Activated CD4-positive, alpha-beta T cell treated with anti-CD3 and anti-CD28 coated beads, Interleukin-2, amount 50 U/mL, for 24 hours (primary cell): ENCODE data around the gene SPRED1.
"Not testable (repeated sequence)": the region's sequence is repeated elsewhere in the genome, so short reads cannot be mapped to it uniquely, and the experiment has no call there.

Experiments used
- DNase-seq, 2 donors: peaks; one replicate each; pipeline ENCODE4 v3.0.0-alpha.2; 2020; ENCODE audit warnings: low read depth in 1 of 2, low spot score in 1 of 2

The SPRED1 gene

DNA sequence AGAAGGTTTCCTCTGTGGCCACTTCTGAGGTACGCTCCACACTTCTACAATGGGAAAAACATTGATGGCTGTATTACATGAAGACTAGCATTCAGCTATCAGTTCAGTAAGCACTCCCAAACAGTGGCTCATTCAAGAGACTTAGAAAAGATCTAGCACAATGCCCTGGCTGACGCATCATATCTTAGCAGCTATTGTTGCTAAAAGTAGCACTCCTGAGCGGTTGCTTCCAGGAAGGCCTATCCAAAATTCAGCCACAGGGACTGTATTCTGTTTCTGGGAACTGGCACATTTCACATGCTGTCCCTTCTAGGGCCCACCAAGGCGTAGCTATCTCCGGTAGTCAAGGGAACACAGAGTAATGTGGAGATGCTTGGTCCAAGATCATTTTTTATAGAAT lies 21.2 kb upstream of the SPRED1 start:
- DNase-seq: no peak

DNA sequence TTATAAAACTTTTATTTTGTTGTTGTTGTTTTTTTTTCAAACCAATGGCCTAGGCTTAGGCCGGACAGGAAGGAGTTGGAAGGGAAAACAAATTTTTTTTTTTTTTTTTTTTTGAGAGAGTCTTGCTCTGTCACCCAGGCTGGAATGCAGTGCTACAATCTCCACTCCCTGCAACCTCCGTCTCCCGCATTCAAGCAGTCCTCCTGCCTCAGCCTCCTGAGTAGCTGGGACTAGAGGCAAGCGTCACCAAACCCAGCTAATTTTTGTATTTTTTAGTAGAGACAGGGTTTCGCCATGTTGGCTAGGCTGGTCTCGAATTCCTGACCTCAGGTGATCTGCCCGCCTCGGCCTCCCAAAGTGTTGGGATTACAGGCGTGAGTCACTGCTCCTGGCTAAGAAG lies 15.6 kb upstream of the SPRED1 start:
- not testable (repeated sequence) for DNase-seq

DNA sequence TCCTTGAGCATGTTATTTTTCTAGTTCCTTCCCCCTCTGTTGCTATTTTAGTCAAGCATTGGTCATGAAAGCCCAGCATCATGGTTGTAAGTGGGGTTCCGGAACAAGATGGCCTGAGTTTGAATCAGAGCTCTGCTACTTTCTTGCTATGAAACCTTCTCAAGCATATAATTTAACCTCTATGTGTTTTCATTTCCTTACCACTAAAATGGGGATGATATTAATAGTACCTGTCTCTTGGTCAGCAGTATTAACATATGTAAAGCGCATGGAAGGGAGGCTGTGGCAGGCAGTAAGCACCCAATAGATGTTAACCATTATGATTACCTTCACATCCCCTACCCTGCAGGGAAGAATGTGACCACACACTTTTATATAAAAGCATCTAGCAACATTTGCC lies 14.3 kb upstream of the SPRED1 start:
- no peak for DNase-seq

DNA sequence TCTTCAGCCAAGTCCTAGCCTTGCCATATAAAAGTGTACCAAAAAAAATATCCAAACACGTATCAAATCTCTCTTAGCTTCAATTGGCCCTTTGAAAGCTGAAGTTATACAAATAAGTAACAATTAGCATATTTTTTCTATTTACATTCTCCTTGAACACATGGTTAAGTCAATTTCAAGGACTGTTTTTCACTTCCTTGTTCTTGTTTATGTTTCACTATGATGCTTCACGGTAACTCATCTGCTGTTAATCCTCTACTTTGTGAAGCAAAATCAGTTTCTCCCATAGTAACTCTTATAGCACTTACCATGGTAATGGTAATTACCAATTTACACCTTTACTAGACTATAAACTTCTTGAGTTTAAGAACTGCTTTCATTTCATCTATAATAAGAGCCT lies 10.6 kb upstream of the SPRED1 start:
- DNase-seq: no peak

DNA sequence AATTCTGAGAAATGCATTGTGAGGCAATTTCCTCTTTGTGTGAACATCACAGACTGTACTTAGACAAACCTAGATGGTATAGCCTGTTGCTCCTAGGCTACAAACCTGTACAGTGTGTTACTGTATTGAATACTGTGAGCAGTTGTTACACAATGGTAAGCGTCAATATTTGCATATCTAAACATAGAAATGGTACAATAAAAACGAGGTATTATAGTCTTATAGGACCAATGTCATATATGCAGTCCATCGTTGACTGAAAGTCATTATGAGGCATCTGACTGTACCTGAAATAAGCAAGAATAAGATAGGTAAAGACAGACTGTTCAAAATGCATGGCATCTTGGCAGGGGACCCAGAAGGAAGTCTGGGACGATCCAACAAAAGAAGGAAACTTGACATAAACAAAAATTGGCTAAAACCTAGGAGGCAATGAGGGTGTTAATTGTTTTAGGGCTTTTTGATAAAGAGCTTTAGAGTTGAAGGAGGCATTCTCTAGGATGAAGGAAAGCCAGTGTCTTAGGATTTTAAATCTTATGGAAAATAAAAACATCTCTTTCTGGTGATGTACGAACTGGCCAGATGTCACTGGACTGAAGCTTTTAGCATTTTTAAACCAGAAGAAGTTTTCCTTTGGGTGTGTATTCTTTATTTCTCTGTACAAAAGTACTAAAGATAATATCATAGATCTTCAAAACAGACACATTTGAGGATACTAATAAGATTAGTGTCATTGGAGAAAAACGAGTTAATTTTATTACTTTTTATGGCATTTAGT lies 9.2 kb upstream of the SPRED1 start:
- no peak for DNase-seq

DNA sequence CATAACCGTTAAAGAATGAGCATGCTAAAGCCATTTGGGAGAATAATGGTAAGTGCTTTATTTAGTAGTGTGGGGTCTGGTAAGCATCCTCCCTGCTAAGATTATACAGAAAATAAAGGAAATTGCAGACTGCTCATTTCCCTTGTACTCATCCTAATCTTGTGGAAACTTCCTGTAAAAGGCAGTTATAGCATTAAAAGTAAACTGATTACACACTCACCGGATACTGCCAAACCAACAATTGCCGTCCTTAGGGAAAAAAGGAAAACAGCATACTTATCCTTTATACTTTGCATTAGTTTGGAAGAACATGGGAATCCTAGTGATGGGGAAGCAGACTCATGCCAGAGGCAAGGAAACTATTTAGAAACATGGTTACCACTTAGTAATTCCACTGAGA lies 5.3 kb upstream of the SPRED1 start:
- no peak for DNase-seq

DNA sequence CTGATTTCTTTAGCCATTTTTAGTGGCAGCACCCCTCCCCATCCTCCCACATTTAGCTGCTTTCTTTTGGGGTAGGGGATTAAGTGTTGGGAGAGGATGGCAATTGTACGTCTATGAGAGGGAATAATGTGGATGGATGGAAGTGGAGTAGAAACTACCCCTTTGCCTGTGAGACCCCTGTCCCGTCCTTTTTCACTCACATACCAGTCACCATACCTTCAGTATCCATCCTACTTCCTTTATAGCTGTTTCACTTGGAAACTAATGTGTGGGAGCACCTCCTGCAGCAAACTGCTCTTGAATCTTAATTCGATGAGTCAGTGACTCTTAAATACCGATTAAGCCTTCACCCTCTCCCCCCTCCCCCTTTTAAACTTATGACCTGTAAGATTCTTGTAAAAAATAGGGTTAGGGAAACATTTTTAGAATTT lies 730 bp downstream of the SPRED1 start:
- DNase-seq: peak in 1 of 2 donors; percentile 16

DNA sequence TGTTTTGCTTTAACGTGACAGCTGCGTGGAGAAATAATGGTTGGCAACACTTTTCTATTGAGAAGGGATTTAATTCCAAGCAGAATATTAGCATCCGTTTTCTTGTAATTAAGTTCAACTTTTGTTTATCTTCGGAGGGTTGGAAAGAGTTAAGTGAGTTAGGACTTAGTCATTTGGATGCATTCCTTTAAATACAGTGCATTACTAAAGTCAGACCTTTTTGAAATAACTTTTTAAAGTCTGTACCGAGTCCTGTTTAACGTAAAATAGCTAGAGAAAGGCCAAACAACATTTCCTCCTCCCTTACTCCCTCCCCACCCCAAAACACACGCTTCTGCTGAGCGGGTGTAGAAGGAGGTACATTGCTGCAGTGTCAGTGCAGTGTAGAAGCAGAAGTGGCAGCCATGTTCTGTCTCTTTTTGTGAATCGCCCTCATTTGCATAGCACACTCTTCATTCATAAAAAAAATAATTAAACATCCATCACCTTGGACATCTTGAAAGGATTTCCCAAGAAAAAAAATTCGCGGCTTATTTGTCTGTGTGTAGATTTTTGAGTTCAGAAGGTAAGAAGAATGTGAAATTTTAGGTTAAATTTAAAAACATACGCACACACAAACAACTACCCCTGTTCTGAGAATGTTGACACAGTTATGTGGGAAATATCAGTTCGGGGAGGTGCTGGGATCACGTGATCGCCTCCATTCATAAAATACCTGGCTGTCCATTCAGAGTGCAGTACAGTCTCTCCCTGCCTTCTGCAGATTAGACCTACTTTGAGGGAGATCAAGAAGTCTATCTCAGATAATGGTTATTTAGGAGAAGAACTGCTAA lies 1.6 kb downstream of the SPRED1 start:
- peak in 1 of 2 donors; percentile 4 for DNase-seq

DNA sequence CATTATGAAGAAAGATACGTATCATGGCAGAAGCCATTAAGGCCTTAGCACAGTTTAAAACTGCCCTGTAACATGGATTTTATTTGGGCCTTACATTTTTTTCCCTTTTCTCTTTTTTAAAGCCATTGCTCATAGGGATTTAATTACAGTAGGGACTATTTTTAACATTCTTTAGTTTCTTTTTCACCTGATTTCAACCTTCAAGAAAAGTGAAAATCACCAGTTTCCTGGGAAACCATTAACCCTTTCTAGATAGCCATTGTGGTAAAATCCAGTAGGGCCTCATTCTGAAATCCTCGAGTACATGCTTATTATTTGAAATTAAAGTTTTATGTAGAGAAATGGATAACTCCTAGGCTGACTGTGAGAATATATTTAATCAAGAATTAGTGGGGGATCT lies 3.1 kb downstream of the SPRED1 start:
- DNase-seq: no peak

DNA sequence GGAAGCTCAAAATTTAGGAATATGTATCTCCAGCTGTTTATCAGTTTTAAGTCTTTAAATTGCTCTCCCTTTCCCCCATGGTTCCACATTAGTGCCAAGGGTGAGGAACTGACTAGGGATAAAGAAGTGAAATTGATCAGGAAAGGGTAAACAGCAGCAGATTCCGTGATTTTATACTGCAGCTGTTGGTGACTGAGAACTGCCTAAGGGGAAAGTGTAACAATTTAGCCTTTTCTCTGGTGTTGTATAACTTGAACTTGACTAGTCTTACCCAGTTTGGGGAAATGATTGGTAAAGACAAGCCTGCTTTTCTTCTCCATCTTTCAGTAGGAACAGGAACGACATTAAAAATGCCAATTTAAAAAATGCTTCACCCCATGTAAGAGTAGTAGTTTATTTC lies 5.0 kb downstream of the SPRED1 start:
- no peak for DNase-seq

DNA sequence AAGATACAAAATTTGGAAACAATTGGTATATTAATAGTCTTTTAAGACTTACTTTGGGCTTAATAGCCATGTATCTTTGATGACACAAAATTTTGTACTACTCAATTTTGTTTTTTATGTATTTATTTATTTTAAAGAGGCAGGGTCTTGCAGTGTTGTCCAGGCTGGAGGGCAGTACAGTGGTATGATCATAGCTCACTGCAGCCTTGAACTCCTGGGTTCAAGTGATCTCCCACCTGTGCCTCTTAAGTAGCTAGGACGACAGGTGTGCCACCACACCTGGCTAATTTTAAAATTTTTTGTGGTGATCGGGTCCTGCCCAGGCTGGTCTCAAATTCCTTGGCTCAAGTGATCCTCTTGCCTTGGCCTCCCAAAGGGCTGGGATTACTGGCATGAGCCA lies 6.5 kb downstream of the SPRED1 start:
- DNase-seq: no peak

DNA sequence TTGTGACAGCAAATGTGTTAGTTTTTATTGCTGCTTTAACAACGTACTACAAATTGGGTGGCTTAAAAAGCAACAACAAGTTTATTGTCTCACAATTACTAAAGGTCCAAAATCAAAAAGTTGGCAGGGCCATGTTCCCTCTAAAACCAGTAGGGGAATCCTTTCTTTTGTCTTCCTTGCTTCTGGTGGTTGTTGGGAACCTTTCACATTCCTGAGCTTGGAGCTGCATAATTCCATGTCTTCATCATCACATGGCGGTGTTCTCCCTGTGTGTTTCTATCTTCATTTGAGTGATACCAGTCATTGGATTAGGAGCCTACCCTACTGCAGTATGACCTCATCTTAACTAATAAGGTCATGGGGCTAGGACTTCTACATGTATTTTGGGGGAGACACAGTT lies 7.4 kb downstream of the SPRED1 start:
- DNase-seq: no peak

DNA sequence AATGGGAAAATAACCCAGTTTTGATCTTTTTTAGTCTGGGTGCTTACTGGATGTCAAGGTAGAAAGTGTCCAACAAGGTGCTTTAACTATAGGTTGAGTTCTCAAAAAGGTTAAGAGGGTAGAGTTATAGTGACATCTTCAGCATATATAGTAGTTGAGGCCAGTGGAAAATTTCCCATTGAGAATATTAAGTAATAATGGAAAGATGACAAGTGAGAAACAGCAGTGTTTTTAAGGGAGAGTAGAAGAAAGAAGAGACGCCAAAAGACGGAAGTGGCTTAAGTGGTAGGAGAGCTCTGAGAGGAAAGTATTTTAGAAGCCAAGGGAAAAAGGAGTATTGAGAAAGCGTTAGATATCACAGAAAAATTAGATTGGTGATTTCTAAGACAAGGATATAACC lies 10.6 kb downstream of the SPRED1 start:
- no peak for DNase-seq

DNA sequence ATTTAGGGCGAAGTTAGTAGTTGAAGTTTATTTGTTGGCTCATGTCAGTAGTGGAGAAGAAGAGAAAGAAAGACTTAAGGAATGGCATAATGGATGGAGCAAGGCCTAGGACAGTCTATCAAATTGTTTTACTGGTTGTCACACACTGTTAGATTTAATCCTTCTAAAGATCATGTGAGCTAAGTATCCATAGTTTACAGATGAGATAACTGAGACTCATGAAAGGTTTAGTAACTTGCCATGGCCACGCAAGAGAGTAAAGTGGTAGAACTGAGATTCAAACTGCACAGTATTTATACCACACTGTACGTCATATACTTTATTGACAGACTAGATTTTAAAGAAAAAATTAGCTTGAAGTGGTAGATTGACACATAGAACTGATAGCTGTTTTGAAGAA lies 11.4 kb downstream of the SPRED1 start:
- DNase-seq: no peak

DNA sequence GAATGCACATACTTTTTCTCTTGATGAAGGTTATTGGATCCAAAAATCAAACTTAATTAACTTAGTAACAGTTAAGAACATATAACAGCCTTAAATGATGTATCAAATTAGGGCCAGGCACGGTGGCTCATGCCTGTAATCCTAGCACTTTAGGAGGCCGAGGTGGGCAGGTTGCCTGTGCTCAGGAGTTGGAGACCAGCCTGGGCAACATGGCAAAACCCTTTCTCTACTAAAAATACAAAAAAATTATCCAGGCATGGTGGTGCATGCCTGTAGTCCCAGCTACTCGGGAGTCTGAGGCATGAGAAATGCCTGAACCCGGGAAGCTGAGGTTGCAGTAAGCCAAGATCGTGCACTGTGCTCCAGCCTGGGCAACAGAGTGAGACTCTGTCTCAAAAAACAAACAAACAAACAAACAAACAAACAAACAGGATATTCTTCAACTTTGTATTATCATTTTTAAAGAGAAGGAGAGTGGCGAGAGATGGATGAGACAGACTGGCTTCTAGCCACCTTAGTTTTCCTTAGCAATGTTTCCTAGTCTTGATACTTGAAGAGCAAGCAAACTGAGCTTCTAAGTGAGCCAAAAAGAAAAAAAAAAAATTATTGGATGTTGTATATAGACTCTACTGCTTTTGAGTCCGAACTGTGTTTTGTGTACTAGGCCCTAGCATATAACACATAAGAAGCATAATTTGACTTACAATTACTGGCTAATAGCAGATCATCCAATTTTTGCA lies 13.8 kb downstream of the SPRED1 start:
- DNase-seq: no peak

DNA sequence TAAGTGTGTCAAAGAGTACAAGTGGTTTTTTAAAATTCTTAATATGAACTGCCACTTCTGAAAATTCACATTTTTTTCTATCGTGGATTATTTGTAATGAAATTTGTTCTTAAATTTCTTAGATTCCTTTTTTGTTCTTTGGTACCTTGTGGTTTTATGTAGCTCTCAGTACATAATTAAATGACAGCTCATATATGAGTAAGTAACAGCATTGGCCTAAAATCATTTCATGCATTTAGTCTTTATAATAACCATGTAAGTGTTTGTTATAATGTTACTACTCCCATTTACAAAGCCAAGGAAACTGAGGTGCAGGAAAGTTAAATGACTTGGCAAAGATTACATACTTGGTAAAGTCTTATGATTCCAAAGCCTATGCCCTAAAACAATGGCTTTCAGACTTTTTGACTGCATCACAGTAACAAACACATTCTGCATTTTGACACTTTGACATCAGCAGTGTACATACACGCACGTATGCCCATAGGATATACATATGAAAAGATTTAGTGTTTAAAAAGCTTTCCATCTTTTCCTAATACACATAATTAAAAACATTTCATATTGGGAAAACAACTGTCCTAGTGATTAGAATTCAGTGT lies 14.9 kb downstream of the SPRED1 start:
- DNase-seq: no peak

DNA sequence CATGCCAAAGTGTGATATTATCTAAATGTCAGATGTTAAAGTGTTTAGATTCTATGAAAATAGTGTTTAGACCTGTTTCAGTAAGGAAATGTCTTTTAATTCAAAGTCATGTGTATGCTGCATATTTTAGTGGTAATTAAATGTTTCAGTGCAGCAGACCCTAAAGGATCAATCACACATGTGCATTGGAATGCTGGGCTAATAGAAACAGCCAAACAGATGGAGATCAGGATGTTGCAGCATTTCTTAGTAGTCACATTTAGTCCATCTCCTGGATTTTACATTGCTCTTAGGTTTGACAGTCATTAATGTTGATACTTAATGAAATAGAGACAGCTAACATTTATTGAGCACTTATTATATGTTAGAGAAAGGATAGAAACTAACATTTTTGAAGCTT lies 18.5 kb downstream of the SPRED1 start:
- DNase-seq: no peak

DNA sequence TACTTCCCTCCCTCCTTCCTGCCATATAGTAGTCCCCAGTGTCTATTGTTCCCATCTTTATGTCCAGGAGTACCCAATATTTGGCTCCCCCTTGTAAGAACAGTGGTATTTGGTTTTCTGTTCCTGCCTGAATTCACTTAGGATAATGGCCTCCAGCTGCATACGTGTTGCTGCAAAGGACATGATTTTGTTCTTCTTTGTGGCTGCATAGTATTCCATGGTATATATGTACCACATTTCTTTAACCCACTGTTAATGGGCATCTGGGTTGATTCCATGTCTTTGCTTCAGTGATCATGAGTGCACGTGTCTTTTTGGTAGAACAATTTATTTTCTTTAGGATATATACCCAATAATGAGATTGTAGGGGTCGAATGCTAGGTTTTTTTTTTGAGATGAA lies 19.3 kb downstream of the SPRED1 start:
- no peak for DNase-seq

DNA sequence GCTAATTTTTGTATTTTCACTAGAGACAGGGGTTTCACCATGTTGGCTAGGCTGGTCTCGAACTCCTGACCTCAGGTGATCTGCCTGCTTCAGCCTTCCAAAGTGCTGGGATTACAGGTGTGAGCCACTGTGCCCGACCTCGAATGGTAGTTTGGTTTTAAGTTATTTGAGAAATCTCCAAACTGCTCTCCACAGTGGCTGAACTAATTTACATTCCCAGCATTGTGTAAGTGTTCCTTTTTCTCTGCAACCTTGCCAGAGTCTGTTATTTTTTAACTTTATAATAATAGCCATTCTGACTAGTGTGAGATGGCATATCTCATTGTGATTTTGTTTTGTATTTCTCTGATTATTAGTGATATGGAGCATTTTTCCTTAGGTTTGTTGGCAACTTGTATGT lies 19.8 kb downstream of the SPRED1 start:
- DNase-seq: not testable (repeated sequence)

DNA sequence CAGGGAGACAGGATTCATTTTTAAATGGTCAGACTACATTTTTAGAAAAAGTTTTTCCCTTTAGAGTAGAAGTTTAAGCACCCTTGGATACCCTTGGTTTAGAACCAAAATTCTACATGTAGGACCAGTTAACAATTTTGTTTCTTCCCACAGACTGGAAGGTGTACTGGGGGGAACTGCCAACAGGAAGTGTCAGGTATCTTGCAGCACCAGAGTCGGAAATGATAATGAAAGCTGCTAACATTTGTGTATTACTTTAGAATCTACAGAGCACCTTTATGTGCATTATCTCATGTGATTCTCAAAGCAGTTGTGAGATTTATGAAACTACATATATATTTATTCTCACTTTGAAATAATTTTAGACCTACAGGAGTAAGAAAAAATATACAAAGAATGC lies 21.5 kb downstream of the SPRED1 start:
- DNase-seq: no peak

DNA sequence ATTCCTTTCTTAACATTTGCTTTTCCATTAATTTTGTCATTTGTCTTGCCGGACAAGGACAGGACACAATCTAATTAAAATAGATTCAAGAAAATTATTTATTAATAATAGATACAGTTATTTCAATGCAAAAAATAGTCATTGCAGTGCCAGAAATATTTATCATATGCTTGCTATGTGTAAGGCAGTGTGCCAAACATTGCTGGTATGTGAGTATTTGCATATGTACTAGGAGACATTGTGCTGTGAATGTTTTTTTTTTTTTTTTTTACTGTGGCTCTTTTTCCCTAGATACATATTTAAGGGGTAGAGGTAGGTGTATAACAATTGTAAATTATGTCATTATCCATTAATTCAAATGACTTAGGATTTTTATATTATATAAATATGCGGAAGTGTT lies 23.3 kb downstream of the SPRED1 start:
- DNase-seq: no peak
